MM.1S (cell line): ENCODE results near the gene TCF25.

Experiments used
- CTCF ChIP-seq: fragments of 300-600 bp; sonication (generic); IDR thresholded peaks from 2 replicates; pipeline ENCODE4 v1.5.1; 2016; ENCODE audit warnings: antibody characterized with exemption, low read length, mixed read lengths
- EZH2 ChIP-seq: fragments of 300-600 bp; sonication (generic); optimal IDR thresholded peaks from 2 replicates; pipeline ENCODE3; 2017; ENCODE audit warnings: low read depth, mild to moderate bottlenecking, antibody characterized with exemption, low read length, mixed read lengths
- EZH2phosphoT487 ChIP-seq: fragments of 300-600 bp; sonication (generic); IDR thresholded peaks from 2 replicates; pipeline ENCODE4 v1.6.1; 2018; ENCODE audit warnings: antibody characterized with exemption, low read length

GRCh38 chr16:89837014-89837546 lies 36.3 kb upstream of the TCF25 start:
- TF ChIP-seq EZH2 (no peak), CTCF (no peak), EZH2phosphoT487 (no peak)
